HG03521 (cell line): ENCODE results near the gene MPHOSPH10.
"Not testable (repeated sequence)": the region's sequence is repeated elsewhere in the genome, so short reads cannot be mapped to it uniquely, and the experiment has no call there.

Experiments used
- ATAC-seq: cut with Tn5 transposase; IDR thresholded peaks from one replicate; pipeline ENCODE4 v1.9.1; 2021; ENCODE audit warnings: mild to moderate bottlenecking, moderate library complexity; ENCODE audit not compliant: unreplicated experiment

Gene MPHOSPH10

GRCh38 chr2:71121479-71121878 is 9.0 kb upstream of the MPHOSPH10 start:
- ATAC-seq, result no peak

- no peak for ATAC-seq
These were observed 7.8 kb upstream of the MPHOSPH10 start for GRCh38 chr2:71122387-71123298.

GRCh38 chr2:71125506-71126294 is 4.7 kb upstream of the MPHOSPH10 start:
- ATAC-seq, result no peak

- no peak for ATAC-seq
These were observed 3.5 kb upstream of the MPHOSPH10 start for GRCh38 chr2:71126957-71127356.

GRCh38 chr2:71129114-71129901 is 1.1 kb upstream of the MPHOSPH10 start:
- no peak for ATAC-seq

GRCh38 chr2:71129902-71130151 is 607 bp upstream of the MPHOSPH10 start:
- peak; percentile 36 for ATAC-seq

GRCh38 chr2:71130905-71131244 is 441 bp downstream of the MPHOSPH10 start:
- peak; percentile 24 for ATAC-seq

- ATAC-seq, result not testable (repeated sequence)
These were observed 1.1 kb downstream of the MPHOSPH10 start for GRCh38 chr2:71131387-71132166.

GRCh38 chr2:71133603-71134002 is 3.2 kb downstream of the MPHOSPH10 start:
- no peak for ATAC-seq

- no peak for ATAC-seq
These were observed 5.7 kb downstream of the MPHOSPH10 start for GRCh38 chr2:71136174-71136573.

- ATAC-seq, result no peak
These were observed 13.3 kb downstream of the MPHOSPH10 start for GRCh38 chr2:71143782-71144181.

- ATAC-seq, result no peak
These were observed 18.2 kb downstream of the MPHOSPH10 start for GRCh38 chr2:71148506-71149063.

GRCh38 chr2:71150082-71150816 is 19.8 kb downstream of the MPHOSPH10 start:
- ATAC-seq, result no peak

GRCh38 chr2:71151620-71152019 is 21.2 kb downstream of the MPHOSPH10 start:
- ATAC-seq, result no peak

- no peak for ATAC-seq
These were observed 23.3 kb downstream of the MPHOSPH10 start for GRCh38 chr2:71153585-71154224.

GRCh38 chr2:71154279-71154678 is 23.8 kb downstream of the MPHOSPH10 start:
- ATAC-seq, result no peak

- ATAC-seq, result peak; percentile 64
These were observed 24.4 kb downstream of the MPHOSPH10 start for GRCh38 chr2:71154798-71155197.

GRCh38 chr2:71155846-71156245 is 25.4 kb downstream of the MPHOSPH10 start:
- no peak for ATAC-seq

GRCh38 chr2:71156573-71156972 is 26.1 kb downstream of the MPHOSPH10 start:
- no peak for ATAC-seq
